ENCODE data around the gene ZNF219.
"Not testable (repeated sequence)": the region's sequence is repeated elsewhere in the genome, so short reads cannot be mapped to it uniquely, and the experiment has no call there.

Gene ZNF219

GRCh38 chr14:21054123-21054767 lies 44.2 kb downstream of the ZNF219 start:
- Mint-ChIP-seq H3K27me3 (no peaks in the 10 kb centered on the region), H3K36me3 (ENCODE audit: insufficient read depth) (no peaks in the 10 kb centered on the region), H3K9me3 (no peaks in the 10 kb centered on the region), H3K4me1 (no peaks in the 10 kb centered on the region), H3K4me3 (no peak overlapping the region), H3K27ac (ENCODE audit: low read depth) (no peak overlapping the region)
- DNase-seq (ENCODE audit: low spot score in 2 of 2) = no peak
- no peak for ATAC-seq (replicated peaks; ENCODE audit: extremely low read depth, poor library complexity, severe bottlenecking)

GRCh38 chr14:21053184-21054122 lies 45.0 kb downstream of the ZNF219 start:
- no peak for ATAC-seq (replicated peaks; ENCODE audit: extremely low read depth, poor library complexity, severe bottlenecking)
- Mint-ChIP-seq H3K27ac (ENCODE audit: low read depth) (no peak overlapping the region), H3K4me1 (no peaks in the 10 kb centered on the region), H3K36me3 (ENCODE audit: insufficient read depth) (no peaks in the 10 kb centered on the region), H3K4me3 (no peak overlapping the region), H3K27me3 (no peaks in the 10 kb centered on the region), H3K9me3 (no peaks in the 10 kb centered on the region)
- no peak for DNase-seq (ENCODE audit: low spot score in 2 of 2)

- H3K9me3 Mint-ChIP-seq = no peaks in the 10 kb centered on the region
- H3K4me1 Mint-ChIP-seq = no peaks in the 10 kb centered on the region
- H3K27me3 Mint-ChIP-seq = peaks cover 9% of the 10 kb centered on the region
- H3K4me3 Mint-ChIP-seq = no peak overlapping the region
- H3K27ac Mint-ChIP-seq (ENCODE audit: low read depth) = no peak overlapping the region
- ATAC-seq (replicated peaks; ENCODE audit: extremely low read depth, poor library complexity, severe bottlenecking) (no peak), DNase-seq (ENCODE audit: low spot score in 2 of 2) (no peak)
- H3K36me3 Mint-ChIP-seq (ENCODE audit: insufficient read depth) = no peaks in the 10 kb centered on the region
Observed at GRCh38 chr14:21050597-21050996, 47.9 kb downstream of the ZNF219 start.

GRCh38 chr14:21049271-21049673 lies 49.2 kb downstream of the ZNF219 start:
- DNase-seq (ENCODE audit: low spot score in 2 of 2) = no peak

GRCh38 chr14:21048638-21049037 lies 49.8 kb downstream of the ZNF219 start:
- H3K27ac Mint-ChIP-seq (ENCODE audit: low read depth) = no peak overlapping the region
- no peak for ATAC-seq (replicated peaks; ENCODE audit: extremely low read depth, poor library complexity, severe bottlenecking)
- no peaks in the 10 kb centered on the region for H3K36me3 Mint-ChIP-seq (ENCODE audit: insufficient read depth)
- no peaks in the 10 kb centered on the region for H3K9me3 Mint-ChIP-seq
- H3K4me3 Mint-ChIP-seq = no peak overlapping the region
- H3K27me3 Mint-ChIP-seq = peaks cover 28% of the 10 kb centered on the region
- peaks cover 8% of the 10 kb centered on the region for H3K4me1 Mint-ChIP-seq
- no peak for DNase-seq (ENCODE audit: low spot score in 2 of 2)

More at GRCh38 chr14:21049271-21049673, 49.2 kb downstream of the ZNF219 start:
- Mint-ChIP-seq H3K36me3 (ENCODE audit: insufficient read depth) (no peaks in the 10 kb centered on the region), H3K4me1 (peaks cover 5% of the 10 kb centered on the region), H3K4me3 (no peak overlapping the region), H3K9me3 (no peaks in the 10 kb centered on the region), H3K27me3 (peaks cover 21% of the 10 kb centered on the region), H3K27ac (ENCODE audit: low read depth) (no peak overlapping the region)
- ATAC-seq (replicated peaks; ENCODE audit: extremely low read depth, poor library complexity, severe bottlenecking) = no peak

- no peak overlapping the region for H3K27ac Mint-ChIP-seq (ENCODE audit: low read depth)
- no peak overlapping the region for H3K4me3 Mint-ChIP-seq
- peaks cover 8% of the 10 kb centered on the region for H3K4me1 Mint-ChIP-seq
- H3K9me3 Mint-ChIP-seq = no peaks in the 10 kb centered on the region
- no peaks in the 10 kb centered on the region for H3K36me3 Mint-ChIP-seq (ENCODE audit: insufficient read depth)
- ATAC-seq (replicated peaks; ENCODE audit: extremely low read depth, poor library complexity, severe bottlenecking) = no peak
- H3K27me3 Mint-ChIP-seq = peaks cover 40% of the 10 kb centered on the region
- DNase-seq (ENCODE audit: low spot score in 2 of 2) = no peak
Observed at GRCh38 chr14:21047378-21047781, 51.1 kb downstream of the ZNF219 start.

GRCh38 chr14:21043974-21044618 lies 54.4 kb downstream of the ZNF219 start:
- peaks cover 46% of the 10 kb centered on the region for H3K27me3 Mint-ChIP-seq
- H3K27ac Mint-ChIP-seq (ENCODE audit: low read depth) = no peak overlapping the region
- ATAC-seq (replicated peaks; ENCODE audit: extremely low read depth, poor library complexity, severe bottlenecking) (no peak), DNase-seq (ENCODE audit: low spot score in 2 of 2) (no peak)
- no peaks in the 10 kb centered on the region for H3K9me3 Mint-ChIP-seq
- H3K4me1 Mint-ChIP-seq = peaks cover 8% of the 10 kb centered on the region
- peaks cover 3% of the 10 kb centered on the region for H3K36me3 Mint-ChIP-seq (ENCODE audit: insufficient read depth)
- H3K4me3 Mint-ChIP-seq = no peak overlapping the region

- ATAC-seq (replicated peaks; ENCODE audit: extremely low read depth, poor library complexity, severe bottlenecking) (no peak), DNase-seq (ENCODE audit: low spot score in 2 of 2) (no peak)
- Mint-ChIP-seq H3K4me1 (peaks cover 8% of the 10 kb centered on the region), H3K27me3 (peaks cover 46% of the 10 kb centered on the region), H3K27ac (ENCODE audit: low read depth) (no peak overlapping the region), H3K4me3 (no peak overlapping the region), H3K36me3 (ENCODE audit: insufficient read depth) (peaks cover 3% of the 10 kb centered on the region), H3K9me3 (no peaks in the 10 kb centered on the region)
Observed at GRCh38 chr14:21043387-21043973, 55.0 kb downstream of the ZNF219 start.

GRCh38 chr14:21042918-21043317 lies 55.5 kb downstream of the ZNF219 start:
- H3K27ac Mint-ChIP-seq (ENCODE audit: low read depth) = no peak overlapping the region
- no peak overlapping the region for H3K4me3 Mint-ChIP-seq
- H3K27me3 Mint-ChIP-seq = peaks cover 52% of the 10 kb centered on the region
- peaks cover 3% of the 10 kb centered on the region for H3K36me3 Mint-ChIP-seq (ENCODE audit: insufficient read depth)
- H3K4me1 Mint-ChIP-seq = peaks cover 8% of the 10 kb centered on the region
- ATAC-seq (replicated peaks; ENCODE audit: extremely low read depth, poor library complexity, severe bottlenecking) = no peak
- no peaks in the 10 kb centered on the region for H3K9me3 Mint-ChIP-seq
- no peak for DNase-seq (ENCODE audit: low spot score in 2 of 2)

- H3K4me3 Mint-ChIP-seq = no peak within 1 kb of the TSS
- H3K27me3 Mint-ChIP-seq = peaks cover 46% of the 10 kb centered on the region
- peaks cover 8% of the 10 kb centered on the region for H3K4me1 Mint-ChIP-seq
- peaks cover 3% of the 10 kb centered on the region for H3K36me3 Mint-ChIP-seq (ENCODE audit: insufficient read depth)
- no peaks in the 10 kb centered on the region for H3K9me3 Mint-ChIP-seq
- DNase-seq (ENCODE audit: low spot score in 2 of 2) = no peak
- no peak within 1 kb of the TSS for H3K27ac Mint-ChIP-seq (ENCODE audit: low read depth)
- ATAC-seq (replicated peaks; ENCODE audit: extremely low read depth, poor library complexity, severe bottlenecking) = no peak
Observed at GRCh38 chr14:21041676-21042433, 56.6 kb downstream of the ZNF219 start, which contains the start of gene RNASE7. Gene RNASE7 (plus strand): TSS chr14:21042362. CDS start chr14:21042993, 631 bp downstream.

- ATAC-seq (replicated peaks; ENCODE audit: extremely low read depth, poor library complexity, severe bottlenecking); H3K4me3 Mint-ChIP-seq; H3K27ac Mint-ChIP-seq (ENCODE audit: low read depth): not testable (repeated sequence)
Observed at GRCh38 chr14:21040941-21041340, 57.5 kb downstream of the ZNF219 start.

More at GRCh38 chr14:21040941-21041340, 57.5 kb downstream of the ZNF219 start:
- H3K27me3 Mint-ChIP-seq = peaks cover 46% of the 10 kb centered on the region
- H3K4me1 Mint-ChIP-seq; H3K9me3 Mint-ChIP-seq; H3K36me3 Mint-ChIP-seq (ENCODE audit: insufficient read depth); DNase-seq (ENCODE audit: low spot score in 2 of 2): not testable (repeated sequence)
